LHCN-M2 (cell line): ENCODE data around the gene GAREM1. TPM values are rescaled to one million over a fixed set of nuclear protein-coding genes. Genes with fewer than 3 reads are reported as not detected.
"Not testable (repeated sequence)": the region's sequence is repeated elsewhere in the genome, so short reads cannot be mapped to it uniquely, and the experiment has no call there.

ENCODE experiments used
- DNase-seq: peaks from one replicate; pipeline ENCODE4 v3.0.0-alpha.2; 2012; ENCODE audit warnings: low read depth
- total RNA-seq: library from RNA; depleted of rRNA; stranded (reverse); fragments of >200 nt; gene quantifications from 2 replicates; pipeline ENCODE4 v1.2.3, GENCODE V29; 2014

The GAREM1 gene
- total RNA-seq, 1 experiment from 2014 or later, result 3.8 TPM

DNA sequence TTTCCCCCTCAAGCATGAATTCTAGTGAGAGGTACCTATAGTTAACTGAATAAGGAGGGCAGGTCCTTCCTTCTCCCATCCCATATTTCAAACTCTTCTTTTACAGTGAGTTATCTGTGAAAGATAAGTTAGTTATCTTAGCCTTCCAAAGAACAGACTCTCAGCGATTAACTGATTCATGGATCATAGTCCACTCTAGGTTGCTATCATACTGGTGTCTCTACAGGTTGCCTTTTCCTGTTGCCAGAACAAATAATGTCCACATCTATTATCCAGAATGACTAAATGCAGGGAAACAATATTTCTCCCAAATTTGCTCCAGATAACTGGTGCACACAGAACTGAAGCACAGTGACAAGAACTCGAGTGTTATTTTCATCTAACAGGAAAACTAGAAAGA, 212.5 kb downstream of the GAREM1 start:
- DNase-seq, result no peak

DNA sequence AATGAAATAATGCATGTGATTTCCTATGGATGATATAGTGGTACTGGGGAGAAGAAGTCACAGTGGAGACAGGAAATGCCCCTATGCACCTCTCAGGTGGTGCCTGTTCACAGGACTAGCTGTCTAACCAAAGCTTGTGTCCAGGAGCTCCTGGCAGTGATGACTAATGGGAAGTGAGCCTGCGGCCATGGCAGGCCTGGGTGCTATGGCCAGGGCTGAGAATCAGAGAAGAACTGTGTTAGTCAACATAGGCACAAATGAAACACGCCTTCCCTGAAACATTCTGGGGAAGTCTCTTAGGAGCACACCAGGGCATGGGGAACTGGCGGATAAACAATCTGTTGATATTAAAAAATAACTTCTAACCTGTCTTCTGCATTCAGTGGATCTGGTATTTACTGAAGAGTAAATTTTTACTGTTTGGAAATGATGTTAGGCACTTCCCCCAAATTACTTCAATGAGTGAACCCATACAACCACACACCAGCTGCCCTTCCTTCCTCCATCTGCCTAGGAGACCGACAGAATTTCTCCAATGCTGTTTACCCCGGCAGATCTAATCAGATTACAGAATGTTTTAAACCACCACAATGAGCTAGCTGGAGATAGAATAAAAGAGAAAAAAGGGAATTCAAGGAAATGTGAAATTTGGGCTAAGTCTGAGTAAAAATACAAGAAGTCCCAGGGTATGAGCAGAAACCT, 213.4 kb downstream of the GAREM1 start:
- DNase-seq, result no peak

DNA sequence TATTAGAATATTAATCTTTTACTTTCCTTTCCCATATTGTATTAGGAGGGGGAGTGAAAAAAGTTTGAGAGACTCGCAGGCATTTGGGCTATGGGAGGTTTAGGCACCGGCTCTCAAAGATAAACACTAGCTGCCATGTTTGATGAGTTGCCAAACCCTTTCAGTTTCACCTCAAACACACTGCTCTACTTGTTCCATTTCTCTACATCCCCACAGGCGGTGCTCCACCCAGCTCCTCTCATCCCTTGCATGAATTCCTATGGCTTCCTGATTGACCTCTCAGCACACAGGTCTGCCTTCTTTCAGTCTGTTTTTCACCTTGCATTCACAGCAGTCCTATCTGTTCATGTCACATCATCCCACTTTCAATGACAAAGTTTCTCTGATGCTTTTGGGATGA, 215.1 kb downstream of the GAREM1 start:
- no peak for DNase-seq

DNA sequence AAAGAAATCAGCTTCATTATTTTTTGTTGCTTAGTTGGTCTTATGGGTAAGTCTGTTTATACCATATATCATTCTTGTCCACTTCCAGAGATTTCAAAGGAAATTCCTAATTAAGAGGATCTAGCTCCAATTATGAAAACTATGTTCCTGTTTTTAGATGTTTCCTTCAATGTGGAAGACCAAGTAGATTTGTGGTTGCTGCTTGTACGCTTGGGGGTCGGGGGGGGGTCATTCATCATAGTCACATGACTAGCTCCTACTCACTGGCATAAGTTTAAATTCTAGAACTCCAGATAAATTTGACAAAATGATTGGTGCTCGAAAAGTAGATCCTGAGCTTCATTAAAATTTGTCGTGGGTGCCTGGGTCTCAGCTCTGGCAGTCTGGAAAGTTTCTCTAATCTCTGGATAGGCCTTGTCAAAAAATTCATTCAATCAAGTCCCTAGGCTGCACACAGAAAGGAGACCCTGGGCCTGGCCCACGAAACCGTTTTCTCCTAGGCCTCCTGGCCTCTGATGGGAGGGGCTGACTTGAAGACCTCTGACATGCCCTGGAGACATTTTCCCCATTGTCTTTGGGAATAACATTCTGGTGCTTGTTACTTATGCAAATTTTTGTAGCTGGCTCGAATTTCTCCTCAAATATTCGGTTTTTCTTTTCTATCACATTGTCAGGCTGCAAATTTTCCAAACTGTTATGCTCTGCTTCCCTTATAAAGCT, 218.4 kb downstream of the GAREM1 start:
- DNase-seq, result no peak

DNA sequence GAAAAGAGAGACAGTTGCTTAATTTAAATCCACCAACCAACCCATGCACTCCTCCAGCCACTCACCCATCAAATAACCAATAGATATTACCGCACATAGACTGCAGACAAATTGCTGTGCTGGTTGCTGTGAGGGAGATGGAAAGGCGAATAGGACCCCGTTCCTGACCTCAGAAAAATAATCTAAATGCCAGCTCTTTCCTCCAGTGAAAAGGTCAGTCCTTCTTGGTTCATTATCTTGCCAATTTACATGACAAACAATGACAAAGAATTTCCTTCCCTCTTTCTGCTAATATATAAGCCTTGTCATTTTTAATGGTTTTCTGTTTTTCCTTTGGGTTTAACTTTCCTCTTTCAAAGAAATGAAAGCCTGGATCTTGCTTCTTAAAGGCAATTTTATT, 219.2 kb downstream of the GAREM1 start:
- no peak for DNase-seq

DNA sequence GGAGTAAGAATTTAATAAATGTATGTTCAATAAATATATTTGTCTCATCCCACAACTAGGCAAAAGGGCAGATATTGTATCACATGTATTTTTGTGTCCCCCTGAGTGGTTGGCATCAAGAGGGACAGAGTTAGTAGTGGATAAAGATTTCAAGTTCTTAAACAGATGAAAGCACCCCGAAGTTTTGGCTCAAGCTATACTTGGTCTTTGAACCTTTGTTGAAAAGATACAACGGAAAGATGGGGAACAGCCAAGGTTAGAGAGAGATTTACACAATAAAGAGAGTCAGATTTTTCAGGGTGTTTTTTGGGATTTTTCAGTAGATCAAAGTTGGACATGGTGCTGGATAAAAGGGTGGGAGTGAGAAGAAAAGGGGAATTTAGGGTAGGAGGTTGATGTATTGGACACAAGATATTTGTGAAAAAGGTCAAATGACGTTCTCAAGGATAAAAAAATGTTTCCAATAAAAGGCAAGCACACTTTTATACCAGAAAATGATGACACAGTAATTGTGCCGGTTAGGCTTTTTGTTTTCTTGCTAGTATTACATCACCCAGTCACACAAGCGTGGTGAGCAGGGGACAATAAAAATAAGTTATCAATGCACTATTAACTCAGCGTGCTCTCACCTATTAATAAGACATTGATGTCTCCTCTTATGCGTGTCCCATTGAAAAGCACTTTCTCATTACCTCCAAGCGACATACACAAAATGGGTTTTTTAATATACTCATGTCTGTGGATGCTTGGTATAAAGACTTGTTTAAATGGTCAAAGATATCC, 221.3 kb downstream of the GAREM1 start:
- DNase-seq, result no peak

DNA sequence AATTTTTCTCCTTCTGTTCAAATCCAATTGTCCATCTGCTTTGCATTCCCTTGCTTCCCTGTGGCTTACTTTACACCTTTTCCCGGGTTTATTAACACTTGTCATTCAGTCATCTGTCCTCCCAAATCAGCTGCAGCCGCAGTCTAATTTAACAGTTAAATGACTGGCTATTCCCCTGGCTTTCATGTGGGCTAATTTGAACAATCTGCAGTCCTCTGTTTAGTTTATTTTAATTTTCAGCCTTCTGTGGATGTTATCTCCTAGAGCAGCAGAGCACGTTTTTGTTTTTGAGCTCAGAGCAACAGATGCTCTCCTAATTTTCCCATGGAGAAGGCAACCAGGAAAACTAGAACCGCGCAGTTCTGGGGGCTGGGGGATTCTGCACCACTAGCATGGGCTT, 225.8 kb downstream of the GAREM1 start:
- no peak for DNase-seq

DNA sequence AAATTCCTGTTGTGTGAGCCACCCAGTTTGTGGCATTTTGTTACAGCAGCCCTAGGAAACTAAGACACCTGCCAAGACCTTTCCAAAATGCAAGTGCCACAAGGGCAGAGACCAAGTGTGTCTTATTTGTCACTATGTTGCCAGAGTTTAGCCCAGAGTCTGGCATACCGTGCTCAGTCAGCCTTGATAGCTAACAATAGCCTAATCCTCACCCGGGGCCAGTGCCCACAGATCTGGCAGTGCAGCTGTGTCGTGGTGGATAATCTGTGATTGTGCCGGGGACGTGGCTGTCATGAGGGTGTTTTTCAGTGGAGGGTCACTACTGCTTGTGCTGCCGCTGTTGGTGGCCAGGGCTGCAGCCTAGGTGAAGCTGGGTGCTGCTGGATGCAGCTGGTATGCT, 227.3 kb downstream of the GAREM1 start:
- no peak for DNase-seq

DNA sequence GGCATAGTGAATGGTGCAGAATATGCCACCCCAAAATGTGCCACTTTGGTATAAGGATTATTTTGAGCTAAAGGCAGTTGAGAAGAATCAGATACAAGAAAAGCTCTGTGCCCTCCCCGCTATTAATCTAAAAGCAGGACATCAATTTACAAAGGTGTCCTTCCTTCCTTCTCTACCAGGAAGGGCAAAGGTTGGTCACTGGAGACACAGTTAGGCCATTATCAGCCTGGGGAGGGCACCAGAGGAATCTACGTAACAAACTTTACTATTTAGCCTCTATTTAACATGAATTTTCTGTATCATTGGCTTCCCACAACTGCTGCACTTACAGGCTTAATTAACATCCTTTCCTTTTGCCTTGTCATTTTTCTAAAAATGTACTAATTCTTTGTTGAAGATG, 228.3 kb downstream of the GAREM1 start:
- DNase-seq, result no peak

DNA sequence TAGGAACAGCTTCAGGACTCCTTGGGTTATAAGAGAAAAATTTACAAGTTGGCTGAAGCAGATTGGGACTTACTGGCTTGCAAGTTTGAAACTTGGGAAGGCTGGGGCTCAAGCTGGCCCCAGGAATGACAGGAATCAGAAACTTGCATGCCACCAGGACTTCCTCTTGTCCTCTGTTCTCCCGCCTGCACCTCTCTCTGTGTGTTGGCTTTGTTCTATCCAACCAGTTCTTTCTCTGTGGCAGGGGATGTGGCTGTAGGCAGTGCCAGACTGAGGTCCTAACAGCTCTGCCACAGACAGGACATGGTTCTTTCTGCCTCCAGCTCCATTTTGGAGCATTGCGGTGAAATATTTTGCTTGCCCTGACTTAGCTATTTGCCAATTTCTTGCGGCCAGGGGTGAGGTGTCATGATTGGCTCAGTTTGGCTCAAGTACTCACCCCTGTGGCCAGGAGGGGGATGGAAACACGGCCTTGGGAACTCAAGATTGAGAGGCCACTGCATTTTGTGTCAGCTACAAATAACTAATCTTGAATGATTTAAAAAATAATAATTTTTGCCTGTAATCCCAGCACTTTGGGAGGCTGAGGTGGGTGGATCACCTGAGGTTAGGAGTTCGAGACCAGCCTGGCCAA, 231.9 kb downstream of the GAREM1 start:
- no peak for DNase-seq

DNA sequence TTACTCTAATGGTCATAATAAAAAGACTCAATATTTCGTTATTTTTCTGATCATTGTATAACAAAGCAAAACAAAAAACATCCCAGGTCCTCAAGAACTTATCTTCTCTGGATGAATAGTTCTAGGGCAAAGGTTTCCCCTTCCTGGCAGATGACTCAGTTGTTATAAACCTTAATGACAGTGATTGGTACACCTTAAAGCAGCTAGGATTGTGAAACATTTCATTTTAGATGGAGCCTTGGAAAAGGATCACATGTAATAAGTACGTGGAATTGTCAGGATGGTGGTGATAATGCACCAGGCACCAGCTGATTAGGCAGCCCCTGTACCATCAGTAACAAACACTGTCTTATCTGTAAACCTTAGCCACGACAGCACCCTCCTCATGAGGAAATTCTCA, 233.6 kb downstream of the GAREM1 start:
- DNase-seq, result no peak

DNA sequence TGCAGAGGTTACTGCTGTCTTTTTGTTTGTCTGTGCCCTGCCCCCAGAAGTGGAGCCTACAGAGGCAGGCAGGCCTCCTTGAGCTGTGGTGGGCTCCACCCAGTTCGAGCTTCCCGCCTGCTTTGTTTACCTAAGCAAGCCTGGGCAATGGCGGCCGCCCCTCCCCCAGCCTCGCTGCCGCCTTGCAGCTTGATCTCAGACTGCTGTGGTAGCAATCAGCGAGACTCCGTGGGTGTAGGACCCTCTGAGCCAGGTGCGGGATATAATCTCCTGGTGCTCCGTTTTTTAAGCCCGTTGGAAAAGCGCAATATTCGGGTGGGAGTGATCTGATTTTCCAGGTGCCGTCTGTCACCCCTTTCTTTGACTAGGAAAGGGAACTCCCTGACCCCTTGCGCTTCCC, 237.3 kb downstream of the GAREM1 start:
- DNase-seq, result not testable (repeated sequence)

DNA sequence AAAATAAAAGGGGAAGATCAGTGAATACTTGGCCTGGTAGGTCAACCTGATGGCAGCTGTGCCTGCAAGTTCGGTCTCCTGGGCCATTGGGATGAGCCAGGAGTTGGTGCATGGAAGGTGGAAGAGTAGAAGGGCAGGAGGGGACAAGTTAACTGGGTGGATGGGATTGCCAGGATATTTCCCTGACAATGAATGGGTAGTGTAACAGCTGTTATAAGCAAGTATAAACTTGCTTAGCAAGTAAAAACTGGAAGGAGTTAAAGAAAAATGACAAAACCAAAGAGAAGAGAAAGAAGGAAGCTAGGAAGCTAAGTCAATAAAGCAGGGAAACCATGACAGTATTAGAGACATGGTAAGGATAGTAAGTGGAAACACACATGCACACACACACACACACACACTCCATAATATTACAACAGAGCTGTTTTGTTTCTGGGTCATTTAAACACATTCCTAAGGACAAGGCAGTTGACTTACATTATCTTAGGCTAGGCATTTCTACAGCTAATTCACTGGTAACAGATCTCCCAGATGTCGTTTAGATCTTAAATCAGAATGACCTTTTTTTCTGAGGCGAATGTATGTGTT, 251.2 kb downstream of the GAREM1 start:
- no peak for DNase-seq

DNA sequence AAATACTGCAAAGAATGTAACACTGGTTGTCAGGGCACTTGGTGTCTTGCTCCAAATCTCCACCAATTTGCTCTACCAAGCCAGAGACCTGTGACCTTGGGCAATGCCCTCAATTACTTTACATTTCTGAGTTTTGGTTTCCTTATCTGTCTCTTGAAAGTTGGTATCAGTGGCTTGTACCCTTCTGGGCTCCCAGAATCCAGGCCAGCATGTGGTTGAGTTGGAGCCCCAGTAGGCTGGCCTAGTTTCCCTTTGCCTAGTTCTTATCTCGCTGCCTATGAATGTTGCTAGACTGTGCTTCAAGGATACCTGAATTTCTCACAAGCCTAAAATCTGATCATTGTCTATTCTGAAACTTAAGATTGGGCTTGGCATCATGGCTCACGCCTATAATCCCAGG, 254.3 kb downstream of the GAREM1 start:
- DNase-seq, result no peak

DNA sequence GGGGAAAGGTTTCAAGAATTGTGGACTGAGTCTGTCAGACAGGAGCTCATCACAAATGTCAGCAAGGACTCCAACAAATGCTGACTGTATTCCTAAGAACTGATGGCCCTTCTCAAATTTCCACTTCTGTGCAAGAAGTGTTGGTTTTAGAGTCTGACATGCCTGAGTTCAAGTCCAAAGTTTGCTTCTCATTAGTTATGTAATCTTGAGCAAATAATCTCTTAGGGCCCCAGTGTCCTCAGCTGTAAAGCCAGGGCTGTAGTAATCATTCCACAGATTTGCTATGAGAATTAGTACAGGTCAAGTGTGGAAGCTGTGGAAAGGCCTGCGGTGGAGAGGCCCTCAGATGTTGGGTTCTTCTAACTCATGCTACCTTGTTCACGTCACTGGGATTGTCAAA, 257.0 kb downstream of the GAREM1 start:
- DNase-seq, result no peak
